ENCODE measurements around the gene CARD18. TPM values are rescaled to one million over a fixed set of nuclear protein-coding genes. Genes with fewer than 3 reads are reported as not detected.

Gene CARD18
- not detected in 3 replicates for total RNA-seq (2021)
- Bru-seq, nascent RNA = percentile 9 among the genes with signal in this experiment
- long read RNA-seq, experiment 1 = 0 reads
- long read RNA-seq, experiment 2 = 0 reads
- long read RNA-seq, experiment 3 = 0 reads

GRCh38 chr11:105139669-105140068 lies at the start of gene CARD18:
TSS of gene CARD18 (minus strand) at chr11:105139769. CDS start at chr11:105139726, 43 bp downstream.
- CTCF ChIA-PET = no interaction called here
- H3K9me3 Mint-ChIP-seq = peaks cover 24% of the 10 kb centered on the region

GRCh38 chr11:105183987-105184386 lies 44.4 kb upstream of the CARD18 start:
- no peaks in the 10 kb centered on the region for H3K36me3 Mint-ChIP-seq
- CTCF ChIA-PET = no interaction called here

More at GRCh38 chr11:105139669-105140068, at the start of gene CARD18:
- Mint-ChIP-seq H3K27ac (no peak within 1 kb of the TSS), H3K36me3 (peaks cover 8% of the 10 kb centered on the region), H3K4me3 (no peak within 1 kb of the TSS), H3K27me3 (ENCODE audit: low read depth) (no peaks in the 10 kb centered on the region), H3K4me1 (no peaks in the 10 kb centered on the region)
- POLR2A ChIA-PET = no interaction called here
- ATAC-seq = no peak
- DNase-seq (ENCODE audit: low spot score) = no peak
- TF ChIP-seq ZMAT4 (CRISPR knock-in tag; IDR thresholded peaks at IDR 0.05) = no peak
- no peak for TF ChIP-seq GABPB1 (CRISPR knock-in tag; IDR thresholded peaks at IDR 0.05)
- TF ChIP-seq ATF2 (CRISPR knock-in tag; IDR thresholded peaks at IDR 0.05; ENCODE audit: borderline replicate concordance, low read depth) = no peak
- no peak for TF ChIP-seq CREM (CRISPR knock-in tag; IDR thresholded peaks at IDR 0.05)
- no peak for TF ChIP-seq ELF4 (CRISPR knock-in tag; IDR thresholded peaks at IDR 0.05; ENCODE audit: low read depth)
- no peak for TF ChIP-seq JUN (CRISPR knock-in tag; IDR thresholded peaks at IDR 0.05)
- no peak for TF ChIP-seq ZNF263 (CRISPR knock-in tag; IDR thresholded peaks at IDR 0.05; ENCODE audit: low read depth)
- no peak for TF ChIP-seq IRF2 (CRISPR knock-in tag; IDR thresholded peaks at IDR 0.05; ENCODE audit: borderline replicate concordance, low read depth)
- no peak for TF ChIP-seq MXD4 (CRISPR knock-in tag; IDR thresholded peaks at IDR 0.05; ENCODE audit: borderline replicate concordance)
- TF ChIP-seq CREB1 (CRISPR knock-in tag; IDR thresholded peaks at IDR 0.05) = no peak
- TF ChIP-seq NFATC4 (CRISPR knock-in tag; IDR thresholded peaks at IDR 0.05) = no peak

More at GRCh38 chr11:105183987-105184386, 44.4 kb upstream of the CARD18 start:
- no peaks in the 10 kb centered on the region for H3K4me1 Mint-ChIP-seq
- ATAC-seq (no peak), DNase-seq (ENCODE audit: low spot score) (no peak)
- H3K4me3 Mint-ChIP-seq = no peak overlapping the region
- H3K27me3 Mint-ChIP-seq (ENCODE audit: low read depth) = no peaks in the 10 kb centered on the region
- H3K9me3 Mint-ChIP-seq = no peaks in the 10 kb centered on the region
- H3K27ac Mint-ChIP-seq = no peak overlapping the region
- POLR2A ChIA-PET = no interaction called here
- TF ChIP-seq NR1H2 (CRISPR knock-in tag; IDR thresholded peaks at IDR 0.05) = no peak
- TF ChIP-seq SP1 (CRISPR knock-in tag; conservative IDR thresholded peaks at IDR 0.05) = no peak
- no peak for TF ChIP-seq ZNF317 (CRISPR knock-in tag; IDR thresholded peaks at IDR 0.05; ENCODE audit: borderline replicate concordance, low read depth)
- no peak for TF ChIP-seq ATF6 (CRISPR knock-in tag; IDR thresholded peaks at IDR 0.05)
- TF ChIP-seq AFF4 (CRISPR knock-in tag; IDR thresholded peaks at IDR 0.05; ENCODE audit: borderline replicate concordance) = no peak
- no peak for TF ChIP-seq FOXJ3 (CRISPR knock-in tag; IDR thresholded peaks at IDR 0.05; ENCODE audit: borderline replicate concordance)
- no peak for TF ChIP-seq ERG (CRISPR knock-in tag; IDR thresholded peaks at IDR 0.05)
- no peak for TF ChIP-seq PRDM15 (CRISPR knock-in tag; IDR thresholded peaks at IDR 0.05)
- TF ChIP-seq ZNF232 (CRISPR knock-in tag; IDR thresholded peaks at IDR 0.05) = no peak
- TF ChIP-seq MAX (CRISPR knock-in tag; IDR thresholded peaks at IDR 0.05) = no peak
- TF ChIP-seq SMAD4 (CRISPR knock-in tag; IDR thresholded peaks at IDR 0.05) = no peak

Measured in WTC11 (cell line).